ENCODE measurements around the gene MGAT5B.

MGAT5B gene

GRCh38 chr17:76915840-76916510 is 47.8 kb downstream of the MGAT5B start:
- no peaks in the 10 kb centered on the region for H3K9me2 ChIP-seq (replicated peaks; ENCODE audit: insufficient read depth, low read length)
- no peak overlapping the region for H2AFZ ChIP-seq (ENCODE audit: low read length)
- H3K4me2 ChIP-seq (ENCODE audit: low read depth, low read length) = no peak overlapping the region
- no peaks in the 10 kb centered on the region for H3K79me2 ChIP-seq (ENCODE audit: low read length)
- H3K4me3 ChIP-seq (ENCODE audit: low read length) = no peak overlapping the region
- DNase-seq = no peak
- H3K27ac ChIP-seq (ENCODE audit: low read length) = no peak overlapping the region
- no peaks in the 10 kb centered on the region for H3K36me3 ChIP-seq (replicated peaks; ENCODE audit: insufficient read depth, low read length)
- TF ChIP-seq EZH2 (optimal IDR thresholded peaks at IDR 0.05; ENCODE audit: low read depth, low read length) (no peak), EZH2phosphoT487 (IDR thresholded peaks at IDR 0.05; ENCODE audit: low read length) (no peak)
- TF ChIP-seq, protein P1, sequence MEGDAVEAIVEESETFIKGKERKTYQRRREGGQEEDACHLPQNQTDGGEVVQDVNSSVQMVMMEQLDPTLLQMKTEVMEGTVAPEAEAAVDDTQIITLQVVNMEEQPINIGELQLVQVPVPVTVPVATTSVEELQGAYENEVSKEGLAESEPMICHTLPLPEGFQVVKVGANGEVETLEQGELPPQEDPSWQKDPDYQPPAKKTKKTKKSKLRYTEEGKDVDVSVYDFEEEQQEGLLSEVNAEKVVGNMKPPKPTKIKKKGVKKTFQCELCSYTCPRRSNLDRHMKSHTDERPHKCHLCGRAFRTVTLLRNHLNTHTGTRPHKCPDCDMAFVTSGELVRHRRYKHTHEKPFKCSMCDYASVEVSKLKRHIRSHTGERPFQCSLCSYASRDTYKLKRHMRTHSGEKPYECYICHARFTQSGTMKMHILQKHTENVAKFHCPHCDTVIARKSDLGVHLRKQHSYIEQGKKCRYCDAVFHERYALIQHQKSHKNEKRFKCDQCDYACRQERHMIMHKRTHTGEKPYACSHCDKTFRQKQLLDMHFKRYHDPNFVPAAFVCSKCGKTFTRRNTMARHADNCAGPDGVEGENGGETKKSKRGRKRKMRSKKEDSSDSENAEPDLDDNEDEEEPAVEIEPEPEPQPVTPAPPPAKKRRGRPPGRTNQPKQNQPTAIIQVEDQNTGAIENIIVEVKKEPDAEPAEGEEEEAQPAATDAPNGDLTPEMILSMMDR (IDR thresholded peaks at IDR 0.05; ENCODE audit: low read length) = no peak
- H3K9me3 ChIP-seq (replicated peaks; ENCODE audit: insufficient read depth, low read length) = no peaks in the 10 kb centered on the region
- no peaks in the 10 kb centered on the region for H3K4me1 ChIP-seq (ENCODE audit: low read length)
- peaks cover 96% of the 10 kb centered on the region for H3K27me3 ChIP-seq (replicated peaks; ENCODE audit: insufficient read depth, low read length)
- no peaks in the 10 kb centered on the region for H4K20me1 ChIP-seq (ENCODE audit: insufficient read depth, low read length)
- no peak overlapping the region for H3K9ac ChIP-seq (ENCODE audit: low read length)
- H3F3A ChIP-seq (ENCODE audit: insufficient read depth, low read length) = no peaks in the 10 kb centered on the region

DNA sequence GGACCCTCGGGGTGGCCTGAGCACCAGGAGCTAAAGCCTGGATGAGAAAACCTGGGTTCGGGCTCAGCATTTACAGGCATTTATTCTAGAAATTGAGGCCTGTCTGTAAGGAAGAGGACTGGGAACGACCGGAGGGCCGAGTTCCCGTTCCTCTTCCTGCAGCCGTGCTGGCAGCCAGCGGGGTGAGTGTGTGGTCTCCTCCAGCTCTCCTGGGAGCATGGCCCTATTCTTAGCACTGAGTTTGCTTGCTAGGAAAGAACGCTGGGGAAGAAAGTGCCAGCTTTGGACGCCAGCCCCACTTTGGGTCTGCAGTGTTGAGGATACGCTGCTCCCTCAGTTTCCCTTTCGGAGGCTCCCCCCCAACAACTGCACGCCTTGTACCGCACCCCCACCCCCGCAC is 49.6 kb downstream of the MGAT5B start:
- Histone ChIP-seq H4K20me1 (ENCODE audit: insufficient read depth, low read length) (no peaks in the 10 kb centered on the region), H3K4me3 (ENCODE audit: low read length) (no peak overlapping the region), H3K27ac (ENCODE audit: low read length) (no peak overlapping the region), H3K4me2 (ENCODE audit: low read depth, low read length) (no peak overlapping the region), H3K27me3 (replicated peaks; ENCODE audit: insufficient read depth, low read length) (peaks cover 100% of the 10 kb centered on the region), H3K79me2 (ENCODE audit: low read length) (no peaks in the 10 kb centered on the region), H3K9ac (ENCODE audit: low read length) (no peak overlapping the region), H2AFZ (ENCODE audit: low read length) (no peak overlapping the region), H3F3A (ENCODE audit: insufficient read depth, low read length) (no peaks in the 10 kb centered on the region), H3K9me3 (replicated peaks; ENCODE audit: insufficient read depth, low read length) (no peaks in the 10 kb centered on the region), H3K36me3 (replicated peaks; ENCODE audit: insufficient read depth, low read length) (no peaks in the 10 kb centered on the region), H3K9me2 (replicated peaks; ENCODE audit: insufficient read depth, low read length) (no peaks in the 10 kb centered on the region), H3K4me1 (ENCODE audit: low read length) (no peaks in the 10 kb centered on the region)
- TF ChIP-seq EZH2 (optimal IDR thresholded peaks at IDR 0.05; ENCODE audit: low read depth, low read length) = no peak
- TF ChIP-seq, protein P1 (IDR thresholded peaks at IDR 0.05; ENCODE audit: low read length) = no peak
- TF ChIP-seq EZH2phosphoT487 (IDR thresholded peaks at IDR 0.05; ENCODE audit: low read length) = no peak
- DNase-seq = no peak

DNA sequence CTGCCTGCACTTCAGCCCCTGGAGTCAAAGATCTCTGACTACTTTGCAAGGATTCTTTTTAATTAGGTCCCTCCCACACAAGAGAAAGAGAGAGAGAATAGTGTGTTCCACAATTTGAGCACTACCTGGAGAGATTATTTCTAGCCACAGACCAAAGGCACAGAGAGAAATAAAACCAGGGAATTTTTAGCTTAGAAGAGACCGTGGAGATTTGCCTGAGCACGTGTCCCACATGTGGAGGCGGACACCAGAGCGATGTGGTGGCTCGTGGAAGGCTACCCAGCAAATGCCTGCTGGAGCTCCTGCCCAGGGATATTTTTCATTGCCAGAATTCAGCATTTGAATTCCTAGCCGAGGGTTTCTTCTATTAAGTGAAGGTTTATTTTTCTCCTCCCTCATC is 50.6 kb downstream of the MGAT5B start:
- Histone ChIP-seq H3K4me3 (ENCODE audit: low read length) (no peak overlapping the region), H3K4me1 (ENCODE audit: low read length) (no peaks in the 10 kb centered on the region), H2AFZ (ENCODE audit: low read length) (no peak overlapping the region), H3K9ac (ENCODE audit: low read length) (no peak overlapping the region), H3K27ac (ENCODE audit: low read length) (no peak overlapping the region), H3K79me2 (ENCODE audit: low read length) (no peaks in the 10 kb centered on the region), H3K36me3 (replicated peaks; ENCODE audit: insufficient read depth, low read length) (no peaks in the 10 kb centered on the region), H3K27me3 (replicated peaks; ENCODE audit: insufficient read depth, low read length) (peaks cover 100% of the 10 kb centered on the region), H4K20me1 (ENCODE audit: insufficient read depth, low read length) (no peaks in the 10 kb centered on the region), H3K9me2 (replicated peaks; ENCODE audit: insufficient read depth, low read length) (no peaks in the 10 kb centered on the region), H3K4me2 (ENCODE audit: low read depth, low read length) (no peak overlapping the region), H3K9me3 (replicated peaks; ENCODE audit: insufficient read depth, low read length) (no peaks in the 10 kb centered on the region), H3F3A (ENCODE audit: insufficient read depth, low read length) (no peaks in the 10 kb centered on the region)
- DNase-seq = no peak
- no peak for TF ChIP-seq EZH2 (optimal IDR thresholded peaks at IDR 0.05; ENCODE audit: low read depth, low read length)
- no peak for TF ChIP-seq EZH2phosphoT487 (IDR thresholded peaks at IDR 0.05; ENCODE audit: low read length)
- TF ChIP-seq, protein P1 (IDR thresholded peaks at IDR 0.05; ENCODE audit: low read length) = no peak
